Measurements from ENCODE around the gene ITIH6. TPM values are rescaled to one million over a fixed set of nuclear protein-coding genes. Genes with fewer than 3 reads are reported as not detected.
"Not testable (repeated sequence)": the region's sequence is repeated elsewhere in the genome, so short reads cannot be mapped to it uniquely, and the experiment has no call there.

ITIH6 gene
- total RNA-seq, 2 donors from 2014 or later, result not detected

GRCh38 chrX:54812306-54812705 lies 14.3 kb upstream of the ITIH6 start:
- Mint-ChIP-seq H3K27ac (no peak overlapping the region), H3K9me3 (no peaks in the 10 kb centered on the region), H3K36me3 (peaks cover 6 to 13% of the 10 kb centered on the region in 2 donors)
- no peak for DNase-seq (ENCODE audit: low spot score in 2 of 2)
- ATAC-seq, result no peak

GRCh38 chrX:54811301-54811885 lies 13.3 kb upstream of the ITIH6 start:
- H3K9me3 Mint-ChIP-seq, result no peaks in the 10 kb centered on the region
- peak overlapping the region in 1 of 2 donors; percentile 29 for H3K27ac Mint-ChIP-seq
- no peak for DNase-seq (ENCODE audit: low spot score in 2 of 2)
- H3K36me3 Mint-ChIP-seq, result peaks cover 6 to 11% of the 10 kb centered on the region in 2 donors
- no peak for ATAC-seq

DNA sequence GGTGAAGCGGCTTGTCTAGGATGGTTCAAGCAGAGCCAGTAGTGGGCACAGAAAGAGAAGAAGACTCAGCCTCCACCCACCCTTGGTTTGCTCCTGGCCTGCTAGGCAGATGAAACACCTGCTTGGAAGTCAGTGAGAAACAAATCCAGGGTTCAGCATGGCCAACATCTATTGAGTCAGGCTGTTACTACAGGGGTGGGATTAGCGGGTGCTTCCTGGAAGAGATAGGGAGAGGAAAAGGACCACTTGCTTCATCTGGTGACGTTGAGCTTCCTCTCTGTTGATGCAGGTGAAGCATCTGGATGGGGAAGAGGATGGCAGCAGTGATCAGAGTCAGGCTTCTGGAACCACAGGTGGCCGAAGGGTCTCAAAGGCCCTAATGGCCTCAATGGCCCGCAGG lies 12.5 kb upstream of the ITIH6 start:
- Mint-ChIP-seq H3K27ac (no peak overlapping the region), H3K9me3 (no peaks in the 10 kb centered on the region), H3K36me3 (peaks cover 0 to 4% of the 10 kb centered on the region in 2 donors)
- DNase-seq (ENCODE audit: low spot score in 2 of 2) (no peak), ATAC-seq (no peak)

- H3K9me3 Mint-ChIP-seq, result no peaks in the 10 kb centered on the region
- DNase-seq (ENCODE audit: low spot score in 2 of 2) (peak; percentile 83 to 94), ATAC-seq (peak; percentile 92 to 95)
- H3K36me3 Mint-ChIP-seq, result peaks cover 0 to 4% of the 10 kb centered on the region in 2 donors
- H3K27ac Mint-ChIP-seq, result peak overlapping the region; percentile 92 to 98
Observed at GRCh38 chrX:54808605-54809483, 10.8 kb upstream of the ITIH6 start.

GRCh38 chrX:54808109-54808604 lies 10.1 kb upstream of the ITIH6 start:
- Mint-ChIP-seq H3K36me3 (peaks cover 0 to 4% of the 10 kb centered on the region in 2 donors), H3K9me3 (no peaks in the 10 kb centered on the region), H3K27ac (peak overlapping the region; percentile 92 to 98)
- ATAC-seq (peak; percentile 32 to 43), DNase-seq (ENCODE audit: low spot score in 2 of 2) (no peak)

DNA sequence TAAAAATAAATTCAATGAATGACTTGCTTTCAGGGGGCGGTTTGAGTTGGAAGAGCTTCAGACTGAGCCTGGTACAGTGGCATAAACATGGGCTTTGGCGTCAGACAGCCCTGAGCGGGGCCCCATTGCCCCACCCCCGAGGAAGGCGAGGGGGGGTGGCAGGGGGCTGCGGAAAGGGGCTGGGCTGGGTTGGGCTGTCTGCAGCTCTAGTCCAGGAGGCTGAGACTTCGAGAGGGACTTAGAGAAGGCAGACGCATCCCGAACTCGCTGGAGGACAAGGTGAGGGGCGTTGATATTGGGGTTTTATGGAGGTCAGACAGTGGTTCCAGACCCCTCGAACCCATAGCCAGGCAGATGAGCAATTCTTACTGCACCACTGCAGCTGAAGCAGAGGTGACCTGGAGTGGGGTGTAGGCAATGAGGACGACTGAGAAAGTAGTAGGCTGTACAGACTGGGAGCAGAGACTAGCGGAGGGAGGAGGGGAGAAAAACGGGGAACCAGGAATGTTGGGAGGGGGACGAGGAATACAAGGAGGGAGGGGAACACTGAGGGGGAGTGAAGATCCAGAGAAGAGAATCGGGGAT lies 9.6 kb upstream of the ITIH6 start, which contains the start of gene MAGED2:
Gene MAGED2, plus strand, starts transcription at position 222 of the 585 bp plus-strand sequence. CDS start 1,587 bp downstream, outside the sequence.
- ATAC-seq (no peak), DNase-seq (ENCODE audit: low spot score in 2 of 2) (no peak)
- H3K36me3 Mint-ChIP-seq, result peaks cover 0 to 4% of the 10 kb centered on the region in 2 donors
- H3K9me3 Mint-ChIP-seq, result no peaks in the 10 kb centered on the region
- peak within 1 kb of the TSS; percentile 92 to 98 for H3K27ac Mint-ChIP-seq

DNA sequence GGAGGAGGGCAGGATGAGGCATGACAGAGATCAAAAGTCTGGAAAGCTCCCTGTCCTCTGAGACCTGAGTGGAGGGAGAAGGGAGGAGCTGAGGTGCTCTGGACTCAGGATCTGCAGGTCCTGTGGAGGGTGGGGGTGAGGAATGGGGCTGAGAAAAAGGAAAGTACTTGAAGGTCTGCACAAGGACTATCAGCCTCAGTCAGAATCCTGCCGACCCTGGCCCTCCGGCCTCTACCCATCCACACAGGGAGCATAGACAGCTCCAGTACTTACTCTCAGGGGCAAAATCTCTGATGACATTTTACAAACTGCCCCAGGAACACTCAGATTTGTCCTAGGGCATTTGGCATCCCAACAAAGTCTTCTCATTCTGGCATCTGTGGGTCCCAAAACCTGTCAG lies 991 bp upstream of the ITIH6 start:
- ATAC-seq, result no peak
- no peaks in the 10 kb centered on the region for H3K9me3 Mint-ChIP-seq
- H3K27ac Mint-ChIP-seq, result no peak overlapping the region
- DNase-seq (ENCODE audit: low spot score in 2 of 2), result no peak
- H3K36me3 Mint-ChIP-seq, result no peaks in the 10 kb centered on the region

- ATAC-seq, result no peak
- no peaks in the 10 kb centered on the region for H3K9me3 Mint-ChIP-seq
- H3K27ac Mint-ChIP-seq, result no peak overlapping the region
- no peaks in the 10 kb centered on the region for H3K36me3 Mint-ChIP-seq
- DNase-seq (ENCODE audit: low spot score in 2 of 2), result no peak
Observed at GRCh38 chrX:54794795-54795194, 3.3 kb downstream of the ITIH6 start.

GRCh38 chrX:54794028-54794427 lies 4.0 kb downstream of the ITIH6 start:
- DNase-seq (ENCODE audit: low spot score in 2 of 2) (no peak), ATAC-seq (no peak)
- Mint-ChIP-seq H3K27ac (no peak overlapping the region), H3K9me3 (no peaks in the 10 kb centered on the region), H3K36me3 (no peaks in the 10 kb centered on the region)

DNA sequence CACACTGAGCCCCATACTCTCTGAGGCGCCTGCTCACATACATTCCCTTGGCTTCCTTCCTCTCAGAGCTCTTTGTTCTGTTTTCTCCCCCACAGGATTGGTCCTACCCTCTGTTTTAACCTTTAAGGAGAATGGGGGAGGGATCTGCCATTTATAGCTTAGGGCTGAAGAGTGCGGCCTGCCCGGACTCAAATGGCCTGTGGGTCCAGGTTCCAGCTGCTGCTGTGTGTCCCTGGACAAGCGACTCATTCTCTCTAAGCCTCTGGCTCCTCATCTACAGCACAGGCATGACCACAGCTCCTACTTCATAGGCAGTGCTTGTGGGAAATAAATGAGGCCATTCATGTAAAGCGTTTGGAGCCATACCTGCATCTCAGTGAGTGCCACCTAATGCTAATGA lies 8.7 kb downstream of the ITIH6 start:
- ATAC-seq; DNase-seq (ENCODE audit: low spot score in 2 of 2); H3K9me3 Mint-ChIP-seq; H3K27ac Mint-ChIP-seq; H3K36me3 Mint-ChIP-seq: not testable (repeated sequence)

DNA sequence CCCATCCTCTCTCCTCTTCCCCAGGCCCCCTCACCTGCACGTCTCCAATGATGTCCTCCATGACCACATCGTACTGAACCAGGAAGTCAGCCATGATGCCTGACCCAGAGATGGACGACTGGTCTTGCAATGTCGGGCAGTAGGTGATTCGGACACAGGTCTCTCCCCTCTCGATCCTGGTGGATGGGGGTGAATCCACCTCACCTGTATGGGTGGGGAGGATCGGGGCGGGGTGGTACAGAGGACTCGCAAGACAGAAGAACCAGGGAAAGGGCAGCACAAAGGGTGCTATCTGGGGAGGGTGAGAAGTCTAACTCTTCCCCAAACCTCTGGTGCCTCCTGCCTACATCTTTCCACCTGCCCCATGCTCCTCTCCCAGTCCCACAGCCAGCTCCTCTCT lies 9.6 kb downstream of the ITIH6 start:
- Mint-ChIP-seq H3K9me3 (no peaks in the 10 kb centered on the region), H3K27ac (no peak overlapping the region), H3K36me3 (no peaks in the 10 kb centered on the region)
- no peak for DNase-seq (ENCODE audit: low spot score in 2 of 2)
- no peak for ATAC-seq

DNA sequence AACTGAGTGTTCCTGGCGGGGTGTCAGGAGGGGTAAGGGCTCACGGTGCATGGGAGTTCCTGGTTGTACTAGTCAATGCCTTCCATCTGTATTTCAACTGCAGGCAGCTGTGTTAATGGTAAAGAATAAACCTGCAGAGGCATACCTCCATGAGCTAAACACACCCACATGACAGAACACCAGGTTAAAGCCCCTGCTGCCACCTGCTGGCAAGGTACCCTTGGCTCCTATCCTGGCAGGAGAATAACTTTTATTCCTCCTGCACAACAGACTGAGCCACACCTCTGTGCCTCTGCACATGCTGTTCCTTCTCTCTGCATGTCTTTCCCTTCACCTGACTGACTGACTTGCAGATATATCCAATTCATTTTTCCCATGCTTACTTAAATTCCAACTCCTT lies 11.1 kb downstream of the ITIH6 start:
- H3K27ac Mint-ChIP-seq, result no peak overlapping the region
- ATAC-seq (peak; percentile 59 to 65), DNase-seq (ENCODE audit: low spot score in 2 of 2) (peak in 1 of 2 donors; percentile 28)
- H3K9me3 Mint-ChIP-seq, result no peaks in the 10 kb centered on the region
- H3K36me3 Mint-ChIP-seq, result no peaks in the 10 kb centered on the region

- DNase-seq (ENCODE audit: low spot score in 2 of 2) (no peak), ATAC-seq (peak in 1 of 2 donors; percentile 51)
- Mint-ChIP-seq H3K9me3 (no peaks in the 10 kb centered on the region), H3K27ac (no peak overlapping the region), H3K36me3 (no peaks in the 10 kb centered on the region)
Observed at GRCh38 chrX:54785901-54786300, 12.2 kb downstream of the ITIH6 start.

GRCh38 chrX:54776987-54777672 lies 20.9 kb downstream of the ITIH6 start:
- no peak overlapping the region for H3K27ac Mint-ChIP-seq
- H3K36me3 Mint-ChIP-seq, result peaks cover 0 to under 1% of the 10 kb centered on the region in 2 donors
- H3K9me3 Mint-ChIP-seq, result no peaks in the 10 kb centered on the region
- DNase-seq (ENCODE audit: low spot score in 2 of 2) (no peak), ATAC-seq (peak in 1 of 2 donors; percentile 37)

DNA sequence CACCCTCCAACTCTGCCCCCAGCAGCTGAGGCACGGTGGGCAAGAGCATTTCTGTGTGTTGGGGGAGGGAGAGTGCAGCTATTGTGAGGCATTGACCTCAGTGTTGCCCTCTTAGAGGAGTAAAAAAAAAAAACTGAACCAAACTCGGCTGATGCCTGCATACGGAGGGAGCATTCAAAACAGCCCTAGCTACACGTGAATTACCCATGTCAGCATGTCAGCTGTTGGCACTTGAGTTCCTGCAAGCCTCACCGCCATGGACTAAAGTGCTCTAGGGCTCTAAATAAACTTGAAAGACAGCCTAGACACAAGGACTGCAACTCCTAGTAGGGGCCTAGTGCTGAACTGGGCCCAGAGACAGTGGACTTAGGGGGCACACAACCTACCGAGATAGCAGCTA lies 22.0 kb downstream of the ITIH6 start:
- Mint-ChIP-seq H3K27ac (no peak overlapping the region), H3K36me3 (peaks cover 0 to 4% of the 10 kb centered on the region in 2 donors), H3K9me3 (no peaks in the 10 kb centered on the region)
- no peak for ATAC-seq
- DNase-seq (ENCODE audit: low spot score in 2 of 2), result no peak

GRCh38 chrX:54774391-54775094 lies 23.5 kb downstream of the ITIH6 start:
- not testable (repeated sequence) for H3K36me3 Mint-ChIP-seq; H3K9me3 Mint-ChIP-seq; ATAC-seq; H3K27ac Mint-ChIP-seq; DNase-seq (ENCODE audit: low spot score in 2 of 2)
